Kidney epithelial cell (primary cell): Measurements from ENCODE around the gene CYP2U1. TPM values are rescaled to one million over a fixed set of nuclear protein-coding genes. Genes with fewer than 3 reads are reported as not detected.

Source experiments
- DNase-seq: peaks from one replicate; pipeline ENCODE4 v3.0.0-alpha.2; 2010; ENCODE audit warnings: low read depth
- H3K27me3 ChIP-seq: 2 replicates; pipeline ENCODE4 v1.6.0; 2011; ENCODE audit warnings: low read length; ENCODE audit not compliant: control insufficient read depth, insufficient read depth
- H3K36me3 ChIP-seq: 2 replicates; pipeline ENCODE4 v1.5.1; 2011; ENCODE audit warnings: low read length; ENCODE audit not compliant: control insufficient read depth, insufficient read depth
- H3K4me3 ChIP-seq: 2 replicates; pipeline ENCODE4 v1.5.1; 2011; ENCODE audit warnings: low read depth, mild to moderate bottlenecking, control low read depth, low read length
- total RNA-seq: library from RNA; depleted of rRNA; stranded (reverse); fragments of >200 nt; gene quantifications from 2 replicates; pipeline ENCODE4 v1.2.3, GENCODE V29; 2015
- TF ChIP-seq, protein P1 (sequence below): IDR thresholded peaks from 2 replicates; pipeline ENCODE4 v1.5.1; 2011; ENCODE audit warnings: mild to moderate bottlenecking, moderate library complexity, low read length, control low read depth, inconsistent platforms; ENCODE audit not compliant: insufficient read depth, poor library complexity, severe bottlenecking

Gene CYP2U1
- total RNA-seq, 1 donor from 2014 or later: 11.8 TPM

DNA sequence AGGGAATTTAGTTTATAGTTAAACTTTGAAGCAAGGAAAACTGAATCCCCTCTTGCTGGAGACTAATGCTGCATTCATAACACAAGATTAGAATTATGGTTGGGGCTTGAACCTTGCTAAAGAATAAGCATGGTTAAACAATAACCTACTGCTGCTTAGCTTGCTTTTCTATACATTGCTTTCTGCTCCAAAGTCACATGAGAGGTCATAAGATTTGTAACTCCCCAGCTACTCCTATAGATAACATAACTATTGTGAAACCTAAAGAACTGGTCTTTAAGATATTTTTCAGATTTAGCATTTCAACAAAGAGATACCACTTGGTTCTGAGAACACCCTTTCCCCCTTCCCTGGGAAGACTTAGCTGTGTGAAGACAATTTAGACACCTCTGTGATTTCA is 41.3 kb downstream of the CYP2U1 start:
- TF ChIP-seq, protein P1, sequence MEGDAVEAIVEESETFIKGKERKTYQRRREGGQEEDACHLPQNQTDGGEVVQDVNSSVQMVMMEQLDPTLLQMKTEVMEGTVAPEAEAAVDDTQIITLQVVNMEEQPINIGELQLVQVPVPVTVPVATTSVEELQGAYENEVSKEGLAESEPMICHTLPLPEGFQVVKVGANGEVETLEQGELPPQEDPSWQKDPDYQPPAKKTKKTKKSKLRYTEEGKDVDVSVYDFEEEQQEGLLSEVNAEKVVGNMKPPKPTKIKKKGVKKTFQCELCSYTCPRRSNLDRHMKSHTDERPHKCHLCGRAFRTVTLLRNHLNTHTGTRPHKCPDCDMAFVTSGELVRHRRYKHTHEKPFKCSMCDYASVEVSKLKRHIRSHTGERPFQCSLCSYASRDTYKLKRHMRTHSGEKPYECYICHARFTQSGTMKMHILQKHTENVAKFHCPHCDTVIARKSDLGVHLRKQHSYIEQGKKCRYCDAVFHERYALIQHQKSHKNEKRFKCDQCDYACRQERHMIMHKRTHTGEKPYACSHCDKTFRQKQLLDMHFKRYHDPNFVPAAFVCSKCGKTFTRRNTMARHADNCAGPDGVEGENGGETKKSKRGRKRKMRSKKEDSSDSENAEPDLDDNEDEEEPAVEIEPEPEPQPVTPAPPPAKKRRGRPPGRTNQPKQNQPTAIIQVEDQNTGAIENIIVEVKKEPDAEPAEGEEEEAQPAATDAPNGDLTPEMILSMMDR: no peak

DNA sequence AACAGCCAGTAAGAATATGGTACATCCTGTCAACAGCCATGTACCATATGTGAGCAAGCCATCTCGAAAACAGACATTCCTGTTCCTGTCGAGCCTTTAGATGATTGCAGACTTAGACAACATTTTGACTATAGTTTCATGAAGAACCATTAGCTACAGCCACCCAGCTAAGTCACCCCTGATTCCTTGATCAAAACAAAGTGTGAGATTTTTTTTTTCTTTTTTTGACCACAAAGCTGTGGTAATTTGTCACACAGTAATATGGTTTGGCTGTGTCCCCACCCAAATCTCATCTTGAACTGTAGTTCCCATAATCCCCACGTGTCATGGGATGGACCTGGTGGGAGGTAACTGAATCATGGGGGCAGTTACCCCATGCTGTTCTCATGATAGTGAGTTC is 43.2 kb downstream of the CYP2U1 start:
- TF ChIP-seq, protein P1: no peak
- H3K4me3 ChIP-seq: no peak overlapping the region
- no peaks in the 10 kb centered on the region for H3K27me3 ChIP-seq

More for the DNA sequence above, 41.3 kb downstream of the CYP2U1 start:
- Histone ChIP-seq H3K36me3 (no peaks in the 10 kb centered on the region), H3K4me3 (no peak overlapping the region), H3K27me3 (no peaks in the 10 kb centered on the region)
- no peak for DNase-seq

DNA sequence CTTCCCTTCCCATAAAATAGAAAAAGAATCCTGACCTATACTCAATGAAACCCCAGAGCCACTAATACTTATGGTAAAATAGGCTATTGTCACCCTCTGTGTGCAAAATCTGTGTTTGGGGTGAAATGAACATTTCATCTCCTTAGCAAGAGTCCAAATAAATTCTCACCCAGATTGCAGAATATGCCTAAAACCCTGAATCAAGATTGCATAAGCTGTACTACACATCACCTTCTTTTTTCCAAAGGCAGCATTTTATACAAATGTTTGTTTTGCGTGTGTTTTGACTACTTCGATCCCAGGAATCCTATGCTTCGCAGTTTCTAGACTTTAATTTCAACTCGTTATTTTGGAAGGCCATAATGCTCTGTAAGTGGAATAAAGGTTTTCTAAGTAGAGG is 46.1 kb downstream of the CYP2U1 start:
- TF ChIP-seq, protein P1: no peak

More for the DNA sequence above, 43.2 kb downstream of the CYP2U1 start:
- H3K36me3 ChIP-seq: no peaks in the 10 kb centered on the region
- no peak for DNase-seq

DNA sequence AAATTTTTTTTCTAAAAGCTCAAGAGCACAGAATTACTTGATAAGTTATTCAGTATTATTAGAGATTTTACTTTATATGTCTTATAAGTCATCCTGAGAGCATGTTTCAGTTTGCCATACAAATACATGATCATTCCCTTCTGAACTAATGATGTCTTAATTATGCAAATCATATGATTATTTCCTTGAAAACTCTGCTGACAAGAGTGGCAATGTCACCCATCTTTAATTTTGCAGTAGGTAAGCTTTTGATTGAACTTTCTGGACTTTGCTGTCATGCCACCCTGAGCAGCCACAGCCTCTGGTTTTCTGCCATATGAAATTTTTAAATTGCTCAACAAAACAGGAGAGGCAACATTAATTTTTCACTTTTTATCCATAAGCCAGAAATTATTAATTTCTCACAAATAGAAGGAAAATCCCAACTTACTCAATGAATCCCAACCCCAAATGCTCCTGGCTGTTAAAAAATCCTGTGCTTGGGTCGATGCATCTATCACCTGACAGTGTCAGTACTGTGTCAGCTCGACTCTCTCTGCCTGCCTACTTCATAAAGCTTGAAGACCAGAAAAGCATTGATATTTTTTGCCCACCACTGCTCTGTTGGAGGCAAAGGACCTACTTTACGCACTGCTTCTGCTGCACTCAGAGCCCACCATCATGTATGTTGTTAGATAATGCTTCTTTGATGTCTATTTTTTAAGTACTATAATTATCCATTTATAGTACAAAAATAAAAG is 46.8 kb downstream of the CYP2U1 start:
- TF ChIP-seq, protein P1: no peak

More for the DNA sequence above, 46.1 kb downstream of the CYP2U1 start:
- Histone ChIP-seq H3K36me3 (no peaks in the 10 kb centered on the region), H3K27me3 (no peaks in the 10 kb centered on the region), H3K4me3 (no peak overlapping the region)
- no peak for DNase-seq

DNA sequence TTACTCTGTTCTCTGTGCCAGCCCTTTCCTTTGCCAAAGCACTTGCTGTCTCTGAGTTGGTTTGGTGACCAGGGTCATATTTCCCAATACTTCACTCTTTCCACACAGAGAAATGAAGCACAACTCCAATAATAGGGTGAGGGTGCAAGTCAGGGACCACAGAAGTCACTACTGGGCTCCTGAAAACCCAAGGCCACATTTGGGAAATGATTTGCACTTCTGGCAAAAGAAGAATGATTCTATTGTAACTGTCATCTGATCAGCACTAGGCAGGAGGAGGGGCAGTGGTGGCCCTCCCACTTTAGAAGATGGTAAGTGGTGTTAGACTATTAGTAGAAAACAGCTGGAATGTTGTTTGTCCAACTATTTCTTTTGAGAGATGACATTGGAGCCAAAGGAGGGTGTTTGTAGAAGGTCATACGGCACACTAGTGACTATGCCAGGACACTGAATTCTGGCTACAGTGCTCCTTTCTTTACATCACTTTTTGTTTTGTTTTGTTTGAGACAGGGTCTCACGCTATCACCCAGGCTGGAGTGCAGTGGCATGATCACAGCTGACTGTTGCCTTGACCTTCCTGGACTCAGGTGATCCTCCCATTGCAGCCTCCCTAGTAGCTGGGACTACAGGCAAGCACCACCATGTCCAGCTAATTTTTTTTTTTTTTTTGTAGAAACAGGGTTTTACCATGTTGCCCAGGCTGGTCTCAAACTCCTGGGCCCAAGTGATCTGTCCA is 47.5 kb downstream of the CYP2U1 start:
- DNase-seq: no peak
- Histone ChIP-seq H3K36me3 (no peaks in the 10 kb centered on the region), H3K4me3 (no peak overlapping the region), H3K27me3 (no peaks in the 10 kb centered on the region)
- TF ChIP-seq, protein P1: no peak

More for the DNA sequence above, 46.8 kb downstream of the CYP2U1 start:
- no peaks in the 10 kb centered on the region for H3K36me3 ChIP-seq
- H3K27me3 ChIP-seq: no peaks in the 10 kb centered on the region
- no peak overlapping the region for H3K4me3 ChIP-seq
- DNase-seq: no peak
